Fibroblast of mammary gland (primary cell): ENCODE data around the gene CISH.
A peak's percentile ranks its signal among the peaks of the same experiment; 100 is the strongest.

ENCODE experiments used
- DNase-seq: peaks from one replicate; pipeline ENCODE4 v3.0.0-alpha.2; 2010; ENCODE audit warnings: low read depth
- H3K4me3 ChIP-seq: 2 replicates; pipeline ENCODE4 v1.5.1; 2011; ENCODE audit warnings: low read depth, mild to moderate bottlenecking, low read length, moderate library complexity; ENCODE audit not compliant: control insufficient read depth
- TF ChIP-seq, protein P1 (sequence below): conservative IDR thresholded peaks from 2 replicates; pipeline ENCODE4 v1.5.1; 2011; ENCODE audit warnings: low read depth, low read length, inconsistent platforms; ENCODE audit not compliant: control insufficient read depth, insufficient read depth

The CISH gene

DNA sequence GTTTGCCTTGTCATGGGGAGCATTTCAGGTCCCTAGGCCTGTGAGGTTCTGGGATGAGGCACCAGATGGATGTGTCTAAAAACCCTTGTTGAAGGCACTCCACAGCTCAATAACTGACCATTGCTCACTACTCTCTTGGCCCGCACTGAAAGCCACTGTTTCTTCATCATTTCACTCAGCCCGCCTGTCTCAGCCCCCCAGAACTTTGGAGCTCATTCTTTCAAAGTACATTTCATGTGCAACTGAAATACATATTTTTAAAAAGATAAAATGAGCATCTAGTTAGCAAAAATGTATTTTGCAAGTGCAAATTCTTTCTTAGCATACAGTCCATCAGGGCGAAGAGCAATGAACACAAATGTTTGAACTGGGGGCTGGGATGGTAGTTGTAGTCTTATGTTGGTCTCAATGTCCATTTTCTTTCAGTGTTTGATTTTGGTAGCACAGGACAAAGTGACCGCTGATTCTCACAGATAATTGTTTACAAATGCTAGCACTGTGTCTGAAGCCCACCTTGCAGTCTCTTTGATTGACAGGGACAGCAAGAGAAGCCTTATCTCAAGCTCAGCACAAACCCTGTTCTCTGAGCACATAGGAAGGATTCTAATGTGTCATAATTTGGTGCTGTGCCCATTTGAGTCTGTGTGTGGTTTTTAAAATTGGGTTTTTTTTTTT is 22.7 kb downstream of the CISH start:
- DNase-seq = peak; percentile 60

DNA sequence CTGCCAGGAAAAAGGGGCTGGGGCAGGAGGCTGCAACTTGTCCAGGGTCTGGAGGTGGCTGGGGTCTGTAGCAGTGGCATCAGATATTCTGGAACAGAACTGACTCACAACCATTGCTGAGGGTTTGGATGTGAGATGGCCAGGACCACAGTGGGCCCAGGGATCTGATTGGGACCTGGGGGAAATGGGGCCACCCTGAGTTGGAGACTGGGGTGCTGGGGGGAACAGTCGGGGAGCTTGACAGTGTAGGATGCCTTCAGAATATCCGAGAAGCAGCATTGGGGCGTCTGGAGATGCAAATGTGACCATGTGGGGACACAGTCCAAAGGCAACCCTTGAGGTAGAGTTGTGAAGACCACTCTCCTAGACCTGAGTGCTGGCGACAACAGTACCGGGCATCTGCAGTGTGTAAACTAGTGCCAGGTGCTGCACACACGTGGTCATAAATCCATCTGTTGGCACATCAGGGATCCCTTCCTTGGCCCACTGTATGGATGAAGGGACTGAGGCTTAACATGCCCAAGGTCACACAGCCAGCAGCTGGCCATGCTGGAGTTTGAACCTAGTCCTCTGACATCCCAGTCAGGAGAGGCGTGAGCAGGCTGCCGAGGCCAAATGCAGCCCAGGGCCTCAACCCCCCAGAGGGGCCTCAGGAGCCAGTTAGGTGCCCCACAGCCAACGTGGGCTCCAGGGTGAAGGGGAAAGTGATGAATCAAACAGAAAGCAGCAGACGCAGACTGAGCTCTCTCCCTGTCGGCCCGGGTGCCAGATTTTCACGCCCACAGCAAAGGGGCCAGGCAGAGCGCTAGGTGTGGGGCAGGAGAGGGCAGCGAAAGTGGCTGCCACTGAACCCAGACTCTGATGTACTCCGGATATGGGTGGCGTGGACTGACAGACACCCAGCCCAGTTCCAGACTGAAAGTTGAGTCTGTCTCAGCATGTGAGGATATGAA is 23.5 kb downstream of the CISH start:
- DNase-seq = no peak
- TF ChIP-seq, protein P1, sequence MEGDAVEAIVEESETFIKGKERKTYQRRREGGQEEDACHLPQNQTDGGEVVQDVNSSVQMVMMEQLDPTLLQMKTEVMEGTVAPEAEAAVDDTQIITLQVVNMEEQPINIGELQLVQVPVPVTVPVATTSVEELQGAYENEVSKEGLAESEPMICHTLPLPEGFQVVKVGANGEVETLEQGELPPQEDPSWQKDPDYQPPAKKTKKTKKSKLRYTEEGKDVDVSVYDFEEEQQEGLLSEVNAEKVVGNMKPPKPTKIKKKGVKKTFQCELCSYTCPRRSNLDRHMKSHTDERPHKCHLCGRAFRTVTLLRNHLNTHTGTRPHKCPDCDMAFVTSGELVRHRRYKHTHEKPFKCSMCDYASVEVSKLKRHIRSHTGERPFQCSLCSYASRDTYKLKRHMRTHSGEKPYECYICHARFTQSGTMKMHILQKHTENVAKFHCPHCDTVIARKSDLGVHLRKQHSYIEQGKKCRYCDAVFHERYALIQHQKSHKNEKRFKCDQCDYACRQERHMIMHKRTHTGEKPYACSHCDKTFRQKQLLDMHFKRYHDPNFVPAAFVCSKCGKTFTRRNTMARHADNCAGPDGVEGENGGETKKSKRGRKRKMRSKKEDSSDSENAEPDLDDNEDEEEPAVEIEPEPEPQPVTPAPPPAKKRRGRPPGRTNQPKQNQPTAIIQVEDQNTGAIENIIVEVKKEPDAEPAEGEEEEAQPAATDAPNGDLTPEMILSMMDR = no peak
- H3K4me3 ChIP-seq = no peak overlapping the region

More for the DNA sequence above, 22.7 kb downstream of the CISH start:
- TF ChIP-seq, protein P1 = no peak
- no peak overlapping the region for H3K4me3 ChIP-seq

DNA sequence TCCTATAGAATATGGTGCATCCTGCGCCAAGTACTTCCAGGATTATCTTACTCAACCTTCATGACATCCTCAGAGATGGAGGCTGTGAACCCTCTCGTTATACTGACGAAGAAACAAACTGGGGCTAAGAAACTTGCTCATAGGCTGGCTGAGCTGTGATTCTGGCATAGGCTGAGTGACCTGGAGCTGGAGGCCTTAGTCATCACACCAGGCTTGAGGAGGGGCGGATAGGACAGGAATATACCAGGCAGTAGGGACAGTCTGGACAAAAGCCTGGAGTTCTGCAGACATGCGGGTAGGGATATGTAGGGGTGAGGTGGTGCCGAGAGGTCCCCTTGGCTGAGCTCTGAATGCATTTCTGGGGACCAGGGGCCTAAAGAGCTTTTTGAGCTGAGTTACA is 24.2 kb downstream of the CISH start:
- H3K4me3 ChIP-seq = no peak overlapping the region
- TF ChIP-seq, protein P1 = no peak
- DNase-seq = peak; percentile 61

DNA sequence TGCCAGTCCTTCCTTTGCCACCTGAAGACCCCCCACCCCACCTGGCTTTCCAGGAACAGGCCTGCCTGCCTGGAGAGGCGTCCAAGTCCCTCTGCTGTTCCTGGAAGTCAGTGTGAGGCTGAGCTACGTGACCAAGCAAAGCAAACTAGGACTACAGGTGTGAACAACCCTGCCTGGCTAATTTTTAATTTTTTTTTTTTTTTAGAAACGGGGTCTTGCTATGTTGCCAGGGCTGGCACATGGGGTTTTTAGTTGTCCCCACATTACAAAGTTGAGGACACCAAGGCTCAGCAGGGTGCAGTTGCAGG is 24.9 kb downstream of the CISH start:
- no peak overlapping the region for H3K4me3 ChIP-seq
- TF ChIP-seq, protein P1 = no peak
- DNase-seq = no peak

DNA sequence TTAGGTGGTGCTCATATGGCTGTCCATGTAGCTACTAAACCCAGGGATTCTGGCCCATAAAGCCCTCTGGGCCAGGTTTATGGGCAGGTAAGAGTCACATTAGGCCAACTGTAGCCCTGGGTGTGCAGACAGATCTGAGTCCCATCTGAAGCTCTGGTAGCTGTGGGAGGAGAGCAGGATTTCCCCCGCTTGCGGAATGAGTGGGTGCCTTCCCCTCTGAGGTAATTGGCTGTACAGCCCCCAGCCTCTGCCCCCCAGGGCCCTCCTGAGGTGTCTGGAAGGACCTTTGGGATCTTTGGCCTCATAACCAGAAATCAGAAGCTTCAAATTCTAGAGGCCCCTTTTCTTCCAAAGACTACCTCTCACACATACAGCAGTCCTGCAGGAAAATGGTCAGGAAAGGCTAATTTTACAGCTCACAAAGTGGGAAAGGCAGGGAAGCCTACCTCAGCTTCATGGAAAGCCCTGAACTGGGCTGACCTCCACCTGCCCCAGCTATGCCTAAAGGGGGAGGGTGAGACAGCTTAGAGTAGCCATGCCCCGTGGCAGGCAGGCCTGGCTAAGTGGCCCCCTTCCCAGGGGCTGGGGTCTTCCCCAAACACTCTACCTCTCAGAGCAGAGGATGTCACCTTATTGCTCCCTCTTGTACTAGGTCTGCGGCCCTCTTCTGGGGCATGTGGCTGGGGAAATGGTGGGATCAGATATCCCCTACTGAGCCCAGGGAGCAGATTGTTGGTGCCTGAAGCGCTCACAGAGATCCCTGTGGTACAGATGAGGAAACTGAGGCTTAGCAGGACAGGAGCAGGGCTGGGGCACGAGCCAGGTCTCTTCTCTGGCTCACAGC is 25.4 kb downstream of the CISH start:
- no peak for DNase-seq
- TF ChIP-seq, protein P1 = no peak

DNA sequence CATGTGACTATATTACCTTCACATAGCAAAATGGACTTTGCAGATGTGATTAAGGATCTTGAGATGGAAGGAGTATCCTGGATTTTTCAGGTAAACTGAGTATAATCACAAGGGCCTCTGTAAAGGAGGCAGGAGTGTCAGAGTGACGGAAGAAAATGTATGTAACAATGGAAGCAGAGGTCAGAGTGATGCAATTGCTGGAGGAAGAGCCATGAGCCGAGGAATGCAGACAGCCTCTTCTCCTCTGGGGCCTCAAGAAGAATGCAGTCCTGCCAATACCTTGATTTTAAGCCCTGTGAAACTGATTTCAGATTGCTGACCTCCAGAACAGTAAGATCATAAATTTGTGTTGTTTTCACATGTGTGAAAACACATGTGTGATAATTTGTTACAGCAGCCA is 27.2 kb downstream of the CISH start:
- TF ChIP-seq, protein P1 = no peak
- H3K4me3 ChIP-seq = no peak overlapping the region
- peak; percentile 40 for DNase-seq

More for the DNA sequence above, 25.4 kb downstream of the CISH start:
- H3K4me3 ChIP-seq = no peak overlapping the region
